IPS DF 4.7 (cell line): ENCODE measurements around the gene MATCAP1.

Experiments used
- DNase-seq: peaks from one replicate; pipeline ENCODE4 v3.0.0-alpha.2; 2013; ENCODE audit warnings: low spot score; ENCODE audit errors: extremely low read depth

Gene MATCAP1

DNA sequence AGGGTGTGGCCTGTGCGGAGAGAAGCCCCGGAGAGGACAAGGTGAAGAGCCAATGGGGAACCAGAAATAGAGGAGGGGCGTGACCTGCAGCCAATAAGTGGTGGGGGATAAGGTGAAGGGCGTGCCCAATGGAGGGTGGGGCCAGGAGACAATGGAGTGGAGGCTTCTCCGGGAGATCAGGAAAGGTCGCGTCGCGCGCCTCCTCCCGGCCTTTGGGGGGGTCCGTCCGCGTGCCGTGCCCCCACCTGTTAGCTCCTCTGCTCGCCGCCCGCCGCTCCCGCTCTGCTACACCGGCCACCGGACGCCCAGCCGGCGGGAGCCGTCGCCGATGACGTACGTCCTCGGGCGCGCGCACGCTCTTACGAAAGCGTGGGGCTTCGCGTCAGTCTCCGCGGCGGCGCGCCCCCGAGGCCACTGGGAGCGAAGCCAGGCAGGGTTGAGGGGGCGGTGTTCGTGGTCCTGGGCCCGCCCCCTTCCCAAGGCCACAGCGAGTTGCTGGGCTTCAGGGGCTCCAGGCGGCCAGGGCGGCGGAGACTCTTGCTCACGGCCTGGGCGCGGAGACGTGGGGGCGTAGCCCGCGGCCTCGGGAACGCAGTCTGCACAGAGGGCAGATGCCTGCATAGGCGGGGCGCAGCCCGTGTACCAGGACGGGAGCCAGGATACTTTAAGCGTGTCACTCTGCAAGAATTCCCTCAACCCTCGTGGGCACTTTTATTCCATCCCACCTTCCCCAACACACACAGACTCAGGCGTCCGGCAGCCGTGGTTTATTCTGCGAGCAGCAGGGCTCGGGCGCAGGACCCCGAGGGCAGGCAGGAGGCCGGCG lies at the start of gene MATCAP1:
Gene MATCAP1, minus strand, starts transcription at position 337 of the 826 bp plus-strand sequence. CDS start 3,353 bp downstream, outside the sequence.
- DNase-seq = no peak

DNA sequence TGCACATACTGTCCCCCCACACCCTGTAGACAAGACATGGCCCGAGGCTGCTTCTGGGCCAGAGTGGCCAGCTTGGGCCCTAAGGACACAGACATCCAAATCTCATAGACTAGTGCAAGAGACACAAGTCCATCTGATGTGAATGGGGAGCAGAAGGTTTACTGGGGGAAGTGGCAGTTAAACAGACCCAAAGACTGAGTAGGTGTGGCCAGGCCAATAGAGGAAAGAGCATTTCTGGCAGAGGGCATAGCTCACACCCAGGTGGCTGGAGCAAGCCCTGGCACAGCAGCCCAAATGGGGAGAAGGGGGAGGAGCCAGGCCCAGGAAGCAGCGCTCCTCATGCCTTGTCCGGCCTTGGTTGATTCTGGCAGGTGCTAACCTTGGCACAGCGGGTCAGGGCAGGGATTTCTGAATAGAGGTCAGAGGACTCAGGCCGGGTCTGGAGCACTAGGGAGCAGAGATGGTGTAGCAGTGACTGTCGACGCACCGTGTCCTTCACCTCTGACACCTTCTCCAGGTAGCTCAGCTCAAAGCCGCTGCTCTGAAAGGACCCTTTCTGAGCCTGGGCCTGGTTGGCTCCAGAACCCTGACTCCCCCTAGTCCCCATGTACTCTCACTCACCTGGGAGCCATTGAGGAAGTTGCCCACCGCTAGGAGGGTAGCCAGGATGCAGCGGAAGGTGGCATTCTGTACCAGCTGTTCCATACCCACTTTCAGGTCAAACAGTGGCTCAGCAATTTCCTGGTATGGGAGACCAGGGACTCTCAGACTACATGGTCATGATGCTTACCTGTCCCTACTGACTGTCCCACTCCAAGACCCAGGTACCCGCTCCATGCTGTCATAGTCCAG lies 47.3 kb upstream of the MATCAP1 start:
- DNase-seq = no peak

GRCh38 chr16:67229906-67230808 lies 46.4 kb upstream of the MATCAP1 start:
- no peak for DNase-seq

- DNase-seq = no peak
Observed at GRCh38 chr16:67228905-67229304, 45.1 kb upstream of the MATCAP1 start.

DNA sequence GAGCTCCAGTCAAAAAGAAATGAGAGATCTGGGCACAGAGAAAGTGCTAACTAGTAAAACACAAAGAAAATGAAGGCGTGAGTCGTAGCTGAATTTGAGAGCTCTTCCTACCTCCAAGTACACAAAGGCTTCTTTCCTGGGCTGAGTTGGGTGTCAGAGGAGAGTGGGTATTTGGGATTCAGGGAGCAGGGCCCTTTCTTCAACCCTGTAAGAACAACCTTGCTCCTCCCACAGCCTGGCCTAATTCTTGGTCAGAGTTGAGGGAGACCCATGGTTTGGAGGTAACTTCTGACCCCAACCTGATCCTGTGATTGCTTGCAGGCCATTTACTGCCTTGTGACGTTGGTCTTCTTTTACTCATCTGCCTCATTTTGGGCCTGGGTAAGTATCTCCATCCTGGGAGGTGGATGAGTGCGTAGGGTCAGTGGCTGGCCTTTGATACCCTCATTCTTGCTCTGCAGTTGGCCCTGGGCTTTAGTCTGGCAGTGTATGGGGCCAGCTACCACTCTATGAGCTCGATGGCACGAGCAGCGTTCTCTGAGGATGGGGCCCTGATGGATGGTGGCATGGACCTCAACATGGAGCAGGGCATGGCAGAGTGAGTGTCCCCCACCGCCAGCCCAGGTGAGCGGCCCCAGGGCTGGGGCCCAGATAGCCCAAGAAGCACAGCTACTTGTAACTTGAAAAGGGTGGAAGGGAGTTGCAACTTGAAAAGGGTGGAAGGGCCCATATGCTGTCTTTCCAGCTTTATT lies 44.4 kb upstream of the MATCAP1 start:
- no peak for DNase-seq

- DNase-seq = no peak
Observed at GRCh38 chr16:67227567-67227921, 43.8 kb upstream of the MATCAP1 start.

- DNase-seq = peak; percentile 92
Observed at GRCh38 chr16:67226804-67227566, 43.2 kb upstream of the MATCAP1 start, which contains the start of gene TMEM208. Gene TMEM208, plus strand, starts transcription at chr16:67227130. Its CDS starts 89 bp downstream, at chr16:67227219.

DNA sequence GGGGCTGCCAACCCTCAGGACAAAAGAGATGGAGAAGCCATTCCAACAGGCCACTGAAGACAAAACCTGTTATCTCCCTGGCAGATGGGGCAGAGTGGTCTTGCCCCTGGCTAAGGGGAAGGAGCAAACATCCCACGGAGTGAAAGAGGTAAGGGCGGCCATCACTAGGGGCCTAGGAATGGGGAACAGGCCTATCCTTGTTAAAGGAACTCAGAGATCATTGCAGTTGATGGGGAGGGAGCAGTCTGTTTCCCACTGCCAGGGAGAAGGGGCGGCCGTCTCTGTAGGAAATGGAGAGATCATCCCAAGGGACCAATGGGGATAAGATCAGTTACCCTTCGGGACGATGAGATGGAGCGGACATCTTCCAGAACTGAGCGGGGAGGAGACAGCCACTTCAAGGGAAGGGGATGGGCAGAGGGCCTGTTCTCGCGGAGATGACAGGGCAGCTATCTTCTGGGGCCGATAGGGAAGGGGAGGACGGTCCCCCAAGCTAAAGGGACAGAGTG lies 42.6 kb upstream of the MATCAP1 start:
- no peak for DNase-seq

DNA sequence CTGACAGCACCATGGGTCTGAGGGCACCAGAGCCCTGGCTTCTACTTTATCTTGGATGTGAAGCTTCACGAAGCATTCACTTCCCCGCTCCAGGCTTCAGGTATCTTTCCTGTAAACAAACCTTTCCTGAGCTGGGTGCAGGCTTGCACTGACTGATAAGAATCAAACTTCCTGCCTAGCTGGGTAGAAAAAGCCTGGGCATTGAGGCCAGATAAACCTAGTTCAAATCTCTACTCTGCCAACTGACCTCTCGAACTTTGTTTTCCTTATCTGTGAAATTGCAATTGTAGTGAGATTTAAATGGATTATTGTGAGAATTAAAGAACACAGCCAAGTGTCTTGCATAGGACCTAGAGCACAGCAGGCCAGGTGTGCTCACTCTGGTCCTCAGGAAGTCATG lies 40.2 kb upstream of the MATCAP1 start:
- no peak for DNase-seq

DNA sequence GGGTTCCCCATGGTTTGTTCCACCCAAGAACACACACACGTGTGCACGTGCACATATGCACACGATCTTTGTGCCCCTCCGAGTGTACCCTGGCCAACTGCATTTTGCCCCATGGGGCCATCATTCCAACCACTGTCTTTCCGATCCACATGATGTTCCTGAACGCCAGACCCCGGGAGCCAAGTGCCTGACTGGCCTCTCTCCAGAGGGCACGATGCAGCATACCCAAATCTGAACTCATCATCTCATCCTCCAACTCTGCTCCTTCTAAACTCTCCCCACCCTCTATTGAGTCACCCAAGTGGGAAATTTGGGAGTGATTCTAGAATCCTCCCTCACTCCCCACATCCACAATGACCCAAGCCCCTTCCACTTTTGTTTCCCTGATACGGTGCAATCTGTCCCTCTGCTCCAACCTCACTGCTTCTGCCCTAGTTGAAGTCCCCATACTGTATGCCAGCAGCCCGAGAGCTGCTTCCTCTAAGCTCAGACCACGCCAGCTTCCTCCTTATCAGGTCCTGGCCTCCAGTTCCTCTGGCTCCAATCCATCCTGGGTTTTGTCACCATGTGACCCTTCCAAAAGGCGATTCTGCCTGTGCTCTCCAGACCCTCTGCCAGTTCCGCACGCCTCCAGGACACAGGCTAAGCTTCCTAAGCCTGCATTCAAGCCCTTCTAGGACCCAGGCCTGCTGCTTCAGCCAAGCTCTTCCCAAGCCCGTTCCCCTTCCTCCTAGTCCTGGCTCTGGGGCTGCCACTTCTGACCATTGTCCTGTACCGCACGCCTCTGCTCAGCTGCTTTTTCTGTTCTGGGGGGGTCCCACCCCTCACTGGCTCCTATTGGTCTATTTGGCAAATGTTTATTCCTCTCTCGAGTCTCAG lies 33.1 kb upstream of the MATCAP1 start:
- no peak for DNase-seq

- no peak for DNase-seq
Observed at GRCh38 chr16:67215706-67216105, 31.9 kb upstream of the MATCAP1 start.

GRCh38 chr16:67213197-67214019 lies 29.6 kb upstream of the MATCAP1 start:
- DNase-seq = no peak

GRCh38 chr16:67212766-67213165 lies 29.0 kb upstream of the MATCAP1 start:
- no peak for DNase-seq

GRCh38 chr16:67211674-67212073 lies 27.9 kb upstream of the MATCAP1 start:
- DNase-seq = no peak

DNA sequence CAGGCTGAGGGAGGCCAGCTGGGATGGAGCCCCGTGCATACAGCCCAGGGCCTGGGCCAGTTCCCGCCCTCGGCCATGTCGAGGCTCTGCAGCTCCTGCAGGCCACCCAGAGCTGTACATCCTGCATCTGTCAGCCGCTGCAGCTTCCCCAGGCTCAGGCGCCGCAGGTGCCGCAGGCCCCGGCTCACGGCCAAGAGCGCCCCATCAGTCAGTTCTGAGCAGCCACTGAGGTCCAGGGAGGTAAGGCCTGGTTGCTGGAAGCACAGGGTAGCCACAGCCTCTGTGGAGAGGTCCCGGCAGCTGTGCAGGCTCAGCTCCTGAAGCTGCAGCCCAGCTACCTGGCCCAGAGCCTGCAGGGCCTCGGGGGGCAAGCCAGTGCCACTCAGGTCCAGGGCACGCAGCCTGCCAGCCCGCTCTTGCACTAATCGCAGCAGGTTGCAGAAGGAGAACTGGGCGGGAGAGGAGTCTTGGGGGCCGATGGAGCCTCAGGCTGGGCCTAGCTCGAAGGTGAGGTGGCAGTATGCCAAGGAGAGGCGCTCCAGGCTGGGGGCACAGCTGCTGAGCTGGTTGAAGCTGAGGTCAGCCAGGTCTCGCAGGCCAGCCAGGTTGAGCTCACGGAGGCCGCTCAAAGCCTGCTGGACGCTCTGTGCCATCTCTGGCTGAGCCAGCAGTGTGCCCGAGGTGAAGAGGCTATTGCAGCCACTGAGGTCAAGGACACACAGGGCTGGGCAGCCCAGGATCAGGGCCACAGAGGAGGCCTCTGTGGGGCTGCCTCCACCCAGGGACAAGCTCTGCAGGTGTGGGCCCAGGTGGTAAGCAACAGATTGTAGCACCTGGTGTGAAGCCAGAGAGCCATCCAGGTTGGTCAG lies 26.5 kb upstream of the MATCAP1 start:
- DNase-seq = no peak

DNA sequence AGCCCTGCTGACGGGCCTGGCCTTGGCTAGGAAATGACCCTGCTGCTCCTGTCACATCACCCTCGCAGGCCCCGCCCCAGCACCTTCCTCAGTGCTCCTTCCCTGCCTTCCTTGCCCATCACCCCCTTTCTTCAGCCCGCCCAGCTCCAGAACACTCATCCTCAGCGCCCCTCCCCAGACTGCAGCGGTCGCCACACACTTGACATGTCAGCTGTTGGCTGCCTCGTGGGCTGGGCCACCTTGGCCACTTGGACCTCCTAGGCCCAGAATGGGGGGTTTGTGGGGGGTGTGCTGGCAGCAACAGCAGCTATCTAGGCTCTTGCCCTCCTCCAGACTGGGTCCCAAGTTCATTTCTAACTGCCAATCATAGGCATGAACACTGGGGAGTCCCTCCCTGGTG lies 25.8 kb upstream of the MATCAP1 start:
- DNase-seq = no peak
